Measurements from ENCODE around the gene MSANTD1. TPM values are rescaled to one million over a fixed set of nuclear protein-coding genes. Genes with fewer than 3 reads are reported as not detected.

The MSANTD1 gene
- total and polyA plus RNA-seq, 2 of the 8 experiments (the other 6 are each of a cell fraction or from before 2014, with no cell fraction given): 0.23 to 0.45 TPM

DNA sequence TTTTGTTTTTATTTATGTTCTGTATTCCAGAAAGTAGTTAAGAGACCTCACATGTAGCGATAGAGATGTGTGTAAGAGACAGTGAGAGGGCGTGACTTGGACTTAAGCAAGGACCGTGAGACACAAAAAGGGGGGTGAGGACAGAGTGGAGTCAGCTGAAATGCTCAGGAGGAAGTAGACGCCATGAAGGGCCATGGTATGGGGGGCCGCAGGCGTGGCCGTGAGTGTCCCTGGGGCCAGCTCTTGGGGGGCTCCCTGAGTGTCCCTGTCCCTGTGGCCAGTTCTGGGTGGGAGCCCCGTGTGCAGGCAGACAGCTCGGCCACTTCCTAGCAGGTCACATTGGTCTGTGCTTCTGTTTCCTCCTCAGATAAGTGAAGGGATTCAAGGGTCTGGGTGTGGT, 23.0 kb upstream of the MSANTD1 start:
- no peak overlapping the region for H3K4me3 ChIP-seq (ENCODE audit: extremely low read depth in 1 of 4, insufficient read depth in 2 of 4, low read depth in 3 of 4, low read length in 4 of 4)
- no peaks in the 10 kb centered on the region; the same call in 1 of the 2 replicates for H3K23me2 ChIP-seq (ENCODE audit: low read depth, low read length)
- H2BK120ac ChIP-seq (replicated peaks; ENCODE audit: low read depth, low read length): no peak overlapping the region
- no peak overlapping the region for H3K14ac ChIP-seq (ENCODE audit: insufficient read length)
- no peak overlapping the region for H4K8ac ChIP-seq (ENCODE audit: extremely low read depth, insufficient read depth, low read length)
- H3K27me3 ChIP-seq (replicated peaks in 1 of 4; ENCODE audit: control insufficient read depth in 3 of 4, extremely low read depth in 1 of 4, insufficient read depth in 3 of 4, low read length in 3 of 4): no peaks in the 10 kb centered on the region
- no peak overlapping the region for H2BK12ac ChIP-seq (ENCODE audit: low read depth, low read length)
- ChIA-PET CTCF (ENCODE audit: partially characterized antibody) (interaction anchor here (1.0 to 1.8 kb wide), 3 partner anchors 17 to 27 kb away, joined by 3 to 6 read pairs (median 3); no protein-coding TSS in a partner anchor), POLR2A (ENCODE audit: partially characterized antibody) (interaction anchor here (0.7 kb wide), 1 partner anchor 16 kb away, joined by 3 read pairs; no protein-coding TSS in a partner anchor)
- no peak overlapping the region for H3K27ac ChIP-seq (ENCODE audit: low read depth, low read length)
- H3K4ac ChIP-seq (replicated peaks; ENCODE audit: insufficient read length, low read depth, low read length): no peak overlapping the region
- FAIRE-seq: no peak
- WGBS, 2 experiments (ENCODE audit: extremely low coverage in 1 of 2, insufficient coverage in 1 of 2, insufficient read length in 1 of 2, insufficient replicate concordance in 2 of 2, low coverage in 1 of 2, low lambda C conversion rate in 2 of 2, missing lambda C conversion rate in 1 of 2): 92% methylated on average over 9 of the region's 9 CpGs; no CpG with 5 or more reads in 1 of the 2 experiments
- H3K23ac ChIP-seq (ENCODE audit: insufficient read length): no peak overlapping the region
- no peak overlapping the region for H2AK5ac ChIP-seq (ENCODE audit: low read depth, low read length)
- peaks cover 0 to 3% of the 10 kb centered on the region in 2 experiments; a peak in 1 of 4 replicates for H3K9me3 ChIP-seq (ENCODE audit: insufficient read depth in 2 of 2, low read depth in 1 of 2, low read length in 1 of 2)
- H2BK5ac ChIP-seq (ENCODE audit: low read depth, low read length): no peak overlapping the region
- no peak overlapping the region for H4K91ac ChIP-seq (replicated peaks; ENCODE audit: insufficient read length, low read length)
- no peak overlapping the region for H4K5ac ChIP-seq (ENCODE audit: insufficient read length, low read depth, low read length)
- peaks cover 11 to 13% of the 10 kb centered on the region in 2 experiments for H4K20me1 ChIP-seq (replicated peaks in 1 of 2; ENCODE audit: control insufficient read depth in 1 of 2, insufficient read depth in 2 of 2, low read length in 2 of 2)
- no peak overlapping the region for H3K4me2 ChIP-seq (ENCODE audit: insufficient read depth in 1 of 2, low read depth in 2 of 2, low read length in 2 of 2)
- no peak overlapping the region for H3K18ac ChIP-seq (ENCODE audit: extremely low read depth, low read length)
- no peaks in the 10 kb centered on the region; the same call in 1 of the 2 replicates for H3K79me1 ChIP-seq (ENCODE audit: low read depth, low read length)
- H3K56ac ChIP-seq (replicated peaks; ENCODE audit: insufficient read length, low read depth, low read length): no peak overlapping the region
- H2BK20ac ChIP-seq (ENCODE audit: low read length): no peak overlapping the region
- H3K4me1 ChIP-seq (replicated peaks in 1 of 4; ENCODE audit: control insufficient read depth in 3 of 4, insufficient read depth in 4 of 4, low read length in 3 of 4): no peaks in the 10 kb centered on the region
- no peaks in the 10 kb centered on the region for H3K79me2 ChIP-seq (ENCODE audit: control insufficient read depth in 1 of 2, insufficient read depth in 2 of 2, low read length in 2 of 2)
- H2BK15ac ChIP-seq (ENCODE audit: low read length): no peak overlapping the region
- DNase-seq (ENCODE audit: low read depth in 1 of 2, low spot score in 2 of 2): no peak
- H3K9ac ChIP-seq (replicated peaks in 1 of 4; ENCODE audit: extremely low read depth in 1 of 4, low read depth in 3 of 4, low read length in 3 of 4): no peak overlapping the region
- H3K36me3 ChIP-seq (ENCODE audit: control insufficient read depth in 2 of 4, insufficient read depth in 4 of 4, low read length in 3 of 4): peaks cover 28 to 66% (median 44%) of the 10 kb centered on the region in 4 experiments
- H2AFZ ChIP-seq (ENCODE audit: low read length): no peak overlapping the region
- no peak for TF ChIP-seq POLR2A (IDR thresholded peaks at IDR 0.05; ENCODE audit: control extremely low read depth in 1 of 2, low read depth in 2 of 2, low read length in 2 of 2)
- no peak for TF ChIP-seq NRF1 (IDR thresholded peaks at IDR 0.05; ENCODE audit: low read depth, low read length)
- no peak for TF ChIP-seq MAFK (IDR thresholded peaks at IDR 0.05; ENCODE audit: low read depth, low read length)
- no peak for TF ChIP-seq EP300 (IDR thresholded peaks at IDR 0.05; ENCODE audit: borderline replicate concordance in 1 of 2, low read depth in 2 of 2, low read length in 2 of 2)
- TF ChIP-seq RFX5 (IDR thresholded peaks at IDR 0.05; ENCODE audit: borderline replicate concordance, low read depth, low read length): no peak
- no peak for TF ChIP-seq CHD1 (IDR thresholded peaks at IDR 0.05; ENCODE audit: low read depth, low read length)
- no peak for TF ChIP-seq CHD2 (IDR thresholded peaks at IDR 0.05; ENCODE audit: low read length)
- TF ChIP-seq PHF8 (conservative IDR thresholded peaks at IDR 0.05; ENCODE audit: low read depth, low read length): no peak
- no peak for TF ChIP-seq TCF12 (IDR thresholded peaks at IDR 0.05; ENCODE audit: low read depth, low read length)
- no peak for TF ChIP-seq HDAC6 (IDR thresholded peaks at IDR 0.05; ENCODE audit: low read depth, low read length)
- TF ChIP-seq SP1 (IDR thresholded peaks at IDR 0.05; ENCODE audit: low read depth, low read length): no peak
- TF ChIP-seq, protein P1, sequence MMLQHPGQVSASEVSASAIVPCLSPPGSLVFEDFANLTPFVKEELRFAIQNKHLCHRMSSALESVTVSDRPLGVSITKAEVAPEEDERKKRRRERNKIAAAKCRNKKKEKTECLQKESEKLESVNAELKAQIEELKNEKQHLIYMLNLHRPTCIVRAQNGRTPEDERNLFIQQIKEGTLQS (IDR thresholded peaks at IDR 0.05; ENCODE audit: insufficient read depth, low read depth, low read length): no peak
- TF ChIP-seq NANOG (IDR thresholded peaks at IDR 0.05; ENCODE audit: insufficient read depth, low read depth, low read length, poor library complexity, severe bottlenecking): no peak
- no peak for TF ChIP-seq CBX8 (IDR thresholded peaks at IDR 0.05; ENCODE audit: borderline replicate concordance, low read depth, low read length)

Data from H1 (cell line).